Panc1 (cell line): Measurements from ENCODE around the gene POLG. TPM values are rescaled to one million over a fixed set of nuclear protein-coding genes. Genes with fewer than 3 reads are reported as not detected.

Experiments used
- ATAC-seq: fragments of 200-7000 bp; cut with Tn5 transposase; 2 replicates; pipeline ENCODE4 v1.9.1; 2020; ENCODE audit warnings: mild to moderate bottlenecking, moderate library complexity
- BruUV-seq: library from RNA; stranded (reverse); fragments of 400-500 nt; replicated peaks from 2 replicates; lab custom pipeline; 2021; lab: Mats Ljungman, UMichigan
- CTCF ChIA-PET: fragments of 300-600 bp; sonication (Branson Sonifier 250); formaldehyde crosslinking; loops from one replicate; lab custom pipeline; 2022; ENCODE audit warnings: antibody characterized with exemption; lab: Charles Lee
- POLR2A ChIA-PET: fragments of 300-600 bp; sonication (Branson Sonifier 250); formaldehyde crosslinking; loops from one replicate; lab custom pipeline; 2022; ENCODE audit warnings: antibody characterized with exemption; lab: Charles Lee
- DNase-seq: peaks from one replicate; pipeline ENCODE4 v3.0.0-alpha.2; 2010; ENCODE audit warnings: low read depth, low spot score
- H3K27ac ChIP-seq: 2 replicates; pipeline ENCODE4 v1.5.1; 2011; ENCODE audit warnings: mild to moderate bottlenecking, low read length, inconsistent platforms
- H3K27me3 ChIP-seq: fragments of 200-500 bp; sonication (Bioruptor generic); 2 replicates; pipeline ENCODE4 v1.6.0; 2014; ENCODE audit warnings: low read length, inconsistent platforms; ENCODE audit not compliant: control insufficient read depth, insufficient read depth
- H3K36me3 ChIP-seq: fragments of 200-500 bp; sonication (Bioruptor generic); 2 replicates; pipeline ENCODE4 v1.5.1; 2014; ENCODE audit warnings: inconsistent platforms, mild to moderate bottlenecking, low read length, moderate library complexity; ENCODE audit not compliant: control insufficient read depth, insufficient read depth
- H3K4me1 ChIP-seq: 2 replicates; pipeline ENCODE4 v1.5.1; 2011; ENCODE audit warnings: inconsistent platforms, mild to moderate bottlenecking, low read length, moderate library complexity; ENCODE audit not compliant: control insufficient read depth, insufficient read depth
- H3K4me3 ChIP-seq, 2 experiments: 2 replicates each; pipeline ENCODE4 v1.5.1; 2011 to 2012; ENCODE audit warnings: low read depth in 2 of 2, low read length in 2 of 2, mild to moderate bottlenecking in 2 of 2, inconsistent platforms in 1 of 2, moderate library complexity in 1 of 2
- H3K9me3 ChIP-seq: fragments of 200-500 bp; sonication (Bioruptor generic); 2 replicates; pipeline ENCODE4 v1.5.1; 2014; ENCODE audit warnings: low read depth, mild to moderate bottlenecking, inconsistent platforms, low read length, moderate library complexity; ENCODE audit not compliant: control insufficient read depth, insufficient read depth
- POLR2AphosphoS5 ChIP-seq: IDR thresholded peaks from 2 replicates; pipeline ENCODE4 v1.6.1; 2012; ENCODE audit warnings: mild to moderate bottlenecking, low read depth, low read length, moderate library complexity
- SIN3A ChIP-seq: IDR thresholded peaks from 2 replicates; pipeline ENCODE4 v1.6.1; 2012; ENCODE audit warnings: low read depth, mild to moderate bottlenecking, low read length, moderate library complexity, borderline replicate concordance; ENCODE audit not compliant: insufficient read depth
- TCF7L2 ChIP-seq: IDR thresholded peaks from 2 replicates; pipeline ENCODE4 v1.6.1; 2011; ENCODE audit warnings: mild to moderate bottlenecking, low read depth, low read length, inconsistent platforms
- in situ Hi-C: cut with HindIII; loops from 2 replicates; pipeline ENCODE4 v1.10.0; 2016; ENCODE audit warnings: low sequenced_read_pairs, low pct_unique_long_range_greater_than_20kb
- intact Hi-C: fragments of 100-400 bp; cut with micrococcal nuclease; formaldehyde crosslinking; loops from one replicate; pipeline ENCODE4 v1.10.0; 2022; ENCODE audit not compliant: unreplicated experiment
- total RNA-seq: library from RNA; stranded (reverse); gene quantifications from one replicate; pipeline ENCODE4 v1.2.1, GENCODE V29; 2021; ENCODE audit not compliant: unreplicated experiment
- TF ChIP-seq, protein P1 (sequence below), 2 experiments: IDR thresholded peaks; 2 replicates each; pipeline ENCODE4 v1.6.1; 2011 to 2012; ENCODE audit warnings: low read depth in 2 of 2, control low read depth in 1 of 2, low read length in 1 of 2, mild to moderate bottlenecking in 1 of 2, moderate library complexity in 1 of 2; ENCODE audit not compliant: insufficient read depth in 1 of 2
- TF ChIP-seq, protein P2 (sequence below): fragments of 450-650 bp; IDR thresholded peaks from 2 replicates; pipeline ENCODE4 v1.5.1; 2017; ENCODE audit warnings: mild to moderate bottlenecking

Gene POLG
- total RNA-seq, 1 experiment from 2014 or later: 95.2 TPM

DNA sequence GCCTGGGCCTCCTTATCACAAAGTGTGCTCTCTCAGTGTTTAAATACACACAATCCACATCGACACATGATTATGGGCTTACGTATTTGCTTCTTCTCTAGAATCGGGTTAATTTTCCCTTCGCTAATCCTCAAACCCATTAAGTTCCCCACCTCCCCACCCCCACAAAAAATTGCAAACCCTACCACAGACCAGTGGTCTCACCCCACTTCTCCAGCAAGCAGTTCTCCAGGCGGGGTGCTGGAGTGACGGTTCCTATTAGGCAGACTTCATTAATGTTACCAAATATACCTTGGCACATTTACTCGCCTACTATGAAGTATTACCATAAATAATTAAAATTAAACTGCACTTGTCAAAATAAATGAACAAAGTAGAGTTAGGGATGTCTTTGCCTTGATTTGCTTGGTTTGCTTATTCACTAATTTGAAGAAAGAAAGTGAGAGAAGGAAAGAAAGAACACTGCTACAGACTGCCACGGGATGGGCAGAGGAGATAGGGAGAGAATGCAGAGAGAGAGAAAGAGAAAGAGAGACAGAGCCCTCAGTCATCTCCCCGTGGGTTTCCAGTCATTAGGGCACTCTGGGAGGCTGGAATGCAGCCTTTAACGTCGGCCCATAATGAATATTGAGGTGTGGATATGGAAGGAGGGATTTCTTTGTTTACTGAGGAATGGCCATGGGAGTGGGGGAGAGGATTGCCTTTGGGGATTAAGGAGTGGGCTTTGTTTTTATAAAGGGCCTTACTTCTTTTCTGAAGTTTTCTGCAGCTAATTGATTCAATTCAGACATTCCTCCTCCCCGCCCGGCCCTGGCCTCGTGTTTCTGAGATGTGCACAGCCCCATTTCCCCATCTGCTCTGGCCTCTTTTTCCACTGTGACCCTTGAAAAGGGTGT is 39.7 kb upstream of the POLG start:
- no peak for TF ChIP-seq TCF7L2
- BruUV-seq: TSS peak; percentile 50
- intact Hi-C loops (no loop called here), in situ Hi-C loops (no loop called here)
- ChIA-PET CTCF (no interaction called here), POLR2A (no interaction called here)
- no peak overlapping the region for H3K27ac ChIP-seq
- H3K4me1 ChIP-seq: peaks cover 6% of the 10 kb centered on the region; the same call in 1 of the 2 replicates
- no peaks in the 10 kb centered on the region for H3K9me3 ChIP-seq
- ATAC-seq: no peak
- H3K36me3 ChIP-seq: no peaks in the 10 kb centered on the region
- no peak for DNase-seq
- H3K27me3 ChIP-seq: peaks cover 2% of the 10 kb centered on the region; the same call in 1 of the 2 replicates
- H3K4me3 ChIP-seq: no peak overlapping the region

DNA sequence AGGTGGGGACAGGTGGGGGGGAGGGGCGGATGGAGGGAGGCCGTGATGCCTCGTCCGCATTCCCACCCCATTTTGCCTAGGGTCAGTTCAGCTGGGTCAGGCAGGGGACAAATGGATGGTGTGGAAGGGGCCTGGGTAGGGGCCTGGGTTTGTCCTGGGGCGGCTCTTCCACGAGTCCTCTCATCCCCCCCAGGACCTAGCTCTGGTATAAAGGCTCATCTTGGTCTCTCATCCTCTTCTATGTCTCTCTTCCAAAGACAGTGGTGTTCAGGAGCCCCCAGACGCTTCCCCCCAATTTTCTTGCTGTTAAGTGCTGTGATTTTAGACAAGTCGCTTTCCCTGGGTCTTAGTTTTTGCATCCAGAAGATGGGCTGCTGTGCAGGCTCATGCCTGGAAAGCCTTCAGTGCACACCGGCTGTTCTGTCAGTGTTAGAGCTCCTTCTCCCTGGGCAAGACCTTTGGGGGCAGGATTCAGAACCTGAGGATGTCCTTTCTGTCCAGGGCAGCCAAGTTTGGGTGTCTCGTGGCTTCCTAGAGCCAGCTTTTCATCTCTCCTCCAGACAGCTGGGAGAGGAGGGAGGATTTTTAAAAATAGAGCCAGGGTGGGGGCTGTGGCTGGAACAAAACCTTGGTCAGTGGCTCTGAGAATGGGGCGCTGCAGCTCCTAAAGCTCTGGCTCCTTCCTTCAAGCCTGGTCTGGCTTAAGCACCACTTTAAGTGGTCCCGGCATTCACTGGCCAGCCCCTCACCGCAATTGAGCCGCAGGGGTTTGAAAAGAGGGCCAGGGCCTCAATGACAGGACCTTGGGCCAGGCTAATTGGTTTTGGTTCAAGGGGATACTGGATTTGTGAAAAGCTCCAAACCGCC is 37.7 kb upstream of the POLG start:
- in situ Hi-C loops: no loop called here
- intact Hi-C loops: no loop called here
- Histone ChIP-seq H3K9me3 (no peaks in the 10 kb centered on the region), H3K4me1 (peaks cover 6% of the 10 kb centered on the region; the same call in 1 of the 2 replicates), H3K27ac (no peak overlapping the region), H3K27me3 (peaks cover 2% of the 10 kb centered on the region; the same call in 1 of the 2 replicates), H3K36me3 (no peaks in the 10 kb centered on the region), H3K4me3 (no peak overlapping the region)
- POLR2A ChIA-PET: no interaction called here
- DNase-seq: no peak
- no TSS peak for BruUV-seq
- CTCF ChIA-PET: interaction anchor here (0.6 kb wide), 2 partner anchors 41 to 203 kb away, joined by 7 to 9 read pairs; no protein-coding TSS in a partner anchor
- TF ChIP-seq, protein P1, sequence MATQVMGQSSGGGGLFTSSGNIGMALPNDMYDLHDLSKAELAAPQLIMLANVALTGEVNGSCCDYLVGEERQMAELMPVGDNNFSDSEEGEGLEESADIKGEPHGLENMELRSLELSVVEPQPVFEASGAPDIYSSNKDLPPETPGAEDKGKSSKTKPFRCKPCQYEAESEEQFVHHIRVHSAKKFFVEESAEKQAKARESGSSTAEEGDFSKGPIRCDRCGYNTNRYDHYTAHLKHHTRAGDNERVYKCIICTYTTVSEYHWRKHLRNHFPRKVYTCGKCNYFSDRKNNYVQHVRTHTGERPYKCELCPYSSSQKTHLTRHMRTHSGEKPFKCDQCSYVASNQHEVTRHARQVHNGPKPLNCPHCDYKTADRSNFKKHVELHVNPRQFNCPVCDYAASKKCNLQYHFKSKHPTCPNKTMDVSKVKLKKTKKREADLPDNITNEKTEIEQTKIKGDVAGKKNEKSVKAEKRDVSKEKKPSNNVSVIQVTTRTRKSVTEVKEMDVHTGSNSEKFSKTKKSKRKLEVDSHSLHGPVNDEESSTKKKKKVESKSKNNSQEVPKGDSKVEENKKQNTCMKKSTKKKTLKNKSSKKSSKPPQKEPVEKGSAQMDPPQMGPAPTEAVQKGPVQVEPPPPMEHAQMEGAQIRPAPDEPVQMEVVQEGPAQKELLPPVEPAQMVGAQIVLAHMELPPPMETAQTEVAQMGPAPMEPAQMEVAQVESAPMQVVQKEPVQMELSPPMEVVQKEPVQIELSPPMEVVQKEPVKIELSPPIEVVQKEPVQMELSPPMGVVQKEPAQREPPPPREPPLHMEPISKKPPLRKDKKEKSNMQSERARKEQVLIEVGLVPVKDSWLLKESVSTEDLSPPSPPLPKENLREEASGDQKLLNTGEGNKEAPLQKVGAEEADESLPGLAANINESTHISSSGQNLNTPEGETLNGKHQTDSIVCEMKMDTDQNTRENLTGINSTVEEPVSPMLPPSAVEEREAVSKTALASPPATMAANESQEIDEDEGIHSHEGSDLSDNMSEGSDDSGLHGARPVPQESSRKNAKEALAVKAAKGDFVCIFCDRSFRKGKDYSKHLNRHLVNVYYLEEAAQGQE (IDR thresholded peaks at IDR 0.05; ENCODE audit: insufficient read depth in 1 of 2, low read depth in 2 of 2, low read length in 1 of 2): no peak
- no peak for TF ChIP-seq SIN3A
- TF ChIP-seq TCF7L2: no peak
- TF ChIP-seq POLR2AphosphoS5: no peak
- TF ChIP-seq, protein P2, sequence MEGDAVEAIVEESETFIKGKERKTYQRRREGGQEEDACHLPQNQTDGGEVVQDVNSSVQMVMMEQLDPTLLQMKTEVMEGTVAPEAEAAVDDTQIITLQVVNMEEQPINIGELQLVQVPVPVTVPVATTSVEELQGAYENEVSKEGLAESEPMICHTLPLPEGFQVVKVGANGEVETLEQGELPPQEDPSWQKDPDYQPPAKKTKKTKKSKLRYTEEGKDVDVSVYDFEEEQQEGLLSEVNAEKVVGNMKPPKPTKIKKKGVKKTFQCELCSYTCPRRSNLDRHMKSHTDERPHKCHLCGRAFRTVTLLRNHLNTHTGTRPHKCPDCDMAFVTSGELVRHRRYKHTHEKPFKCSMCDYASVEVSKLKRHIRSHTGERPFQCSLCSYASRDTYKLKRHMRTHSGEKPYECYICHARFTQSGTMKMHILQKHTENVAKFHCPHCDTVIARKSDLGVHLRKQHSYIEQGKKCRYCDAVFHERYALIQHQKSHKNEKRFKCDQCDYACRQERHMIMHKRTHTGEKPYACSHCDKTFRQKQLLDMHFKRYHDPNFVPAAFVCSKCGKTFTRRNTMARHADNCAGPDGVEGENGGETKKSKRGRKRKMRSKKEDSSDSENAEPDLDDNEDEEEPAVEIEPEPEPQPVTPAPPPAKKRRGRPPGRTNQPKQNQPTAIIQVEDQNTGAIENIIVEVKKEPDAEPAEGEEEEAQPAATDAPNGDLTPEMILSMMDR: no peak
- ATAC-seq: no peak
